Activated CD8-positive, alpha-beta T cell treated with anti-CD3 and anti-CD28 coated beads for 36 hours (primary cell): ENCODE results near the gene TMEM242. TPM values are rescaled to one million over a fixed set of nuclear protein-coding genes. Genes with fewer than 3 reads are reported as not detected.

Source experiments
- ATAC-seq: fragments of 200-7000 bp; cut with Tn5 transposase; one replicate; pipeline ENCODE4 v1.10.0; 2021; ENCODE audit warnings: mild to moderate bottlenecking, moderate library complexity
- CTCF ChIA-PET: fragments of 350-600 bp; sonication (Branson Sonifier 250); formaldehyde crosslinking; loops from one replicate; lab custom pipeline; 2021; ENCODE audit warnings: antibody characterized with exemption; lab: Charles Lee
- POLR2A ChIA-PET: fragments of 350-600 bp; sonication (Branson Sonifier 250); formaldehyde crosslinking; loops from one replicate; lab custom pipeline; 2021; ENCODE audit warnings: antibody characterized with exemption; lab: Charles Lee
- DNase-seq: peaks from one replicate; pipeline ENCODE4 v3.0.0-alpha.2; 2020
- H3K27ac Mint-ChIP-seq: one replicate; pipeline ENCODE4 v1.8.0; 2021; ENCODE audit warnings: mild to moderate bottlenecking, mixed read lengths
- H3K27me3 Mint-ChIP-seq: one replicate; pipeline ENCODE4 v1.8.0; 2021; ENCODE audit warnings: mixed read lengths
- H3K36me3 Mint-ChIP-seq: one replicate; pipeline ENCODE4 v1.8.0; 2021; ENCODE audit warnings: low read depth, mixed read lengths
- H3K4me1 Mint-ChIP-seq: one replicate; pipeline ENCODE4 v1.8.0; 2021; ENCODE audit warnings: low read depth, mixed read lengths
- H3K4me3 Mint-ChIP-seq: one replicate; pipeline ENCODE4 v1.8.0; 2021; ENCODE audit warnings: mild to moderate bottlenecking, moderate library complexity, mixed read lengths
- H3K9me3 Mint-ChIP-seq: one replicate; pipeline ENCODE4 v1.8.0; 2021; ENCODE audit warnings: mixed read lengths
- intact Hi-C: fragments of 100-400 bp; cut with micrococcal nuclease; formaldehyde crosslinking; loops from one replicate; pipeline ENCODE4 v1.10.0; 2022
- total RNA-seq, 2 experiments: library from RNA; stranded (reverse); gene quantifications; one replicate each; pipeline ENCODE4 v1.2.3, GENCODE V29; 2021
- TF ChIP-seq, protein P1 (sequence below): fragments of 200-600 bp; IDR thresholded peaks from one replicate; pipeline ENCODE4 v1.8.0; 2022; ENCODE audit warnings: antibody characterized with exemption, mild to moderate bottlenecking

TMEM242 gene
- total RNA-seq, 2 experiments from 2014 or later, result 7.8 to 8.0 TPM

DNA sequence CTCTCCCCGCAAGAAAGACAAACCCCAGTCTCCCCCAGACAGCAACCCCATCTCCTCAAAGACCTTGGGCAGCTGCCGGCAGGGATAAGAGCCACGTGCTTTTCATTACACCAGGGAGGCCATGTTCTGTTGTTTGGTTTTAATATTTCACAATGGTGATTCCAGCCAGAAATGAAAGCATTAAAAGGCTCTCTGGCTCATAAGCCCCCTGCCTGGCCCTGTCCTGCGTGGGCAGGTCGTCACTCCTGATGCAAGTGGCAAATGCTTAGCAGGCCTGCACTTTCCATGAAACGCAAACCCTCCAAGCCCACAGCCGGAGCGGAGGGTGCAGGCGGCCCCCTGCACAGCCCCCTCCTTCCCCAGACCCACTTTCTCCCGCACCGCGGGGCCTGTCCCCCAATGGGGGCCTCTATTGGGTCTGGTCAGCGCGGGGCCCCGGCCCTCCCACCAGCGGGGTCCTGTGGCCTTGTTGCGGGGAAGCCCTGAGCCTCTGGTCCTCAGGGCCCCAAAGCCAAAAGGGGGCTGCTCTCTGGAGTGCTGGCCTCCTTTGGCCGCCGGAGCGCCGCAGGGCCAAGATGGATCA, 77.2 kb downstream of the TMEM242 start:
- H3K9me3 Mint-ChIP-seq, result peaks cover 6% of the 10 kb centered on the region
- POLR2A ChIA-PET, result no interaction called here
- DNase-seq, result no peak
- H3K36me3 Mint-ChIP-seq, result no peaks in the 10 kb centered on the region
- intact Hi-C loops, result no loop called here
- no peak for ATAC-seq
- H3K4me1 Mint-ChIP-seq, result no peaks in the 10 kb centered on the region
- CTCF ChIA-PET, result interaction anchor here (2.7 kb wide), 1 partner anchor 10 kb away, joined by 12 read pairs; no protein-coding TSS in a partner anchor
- TF ChIP-seq, protein P1, sequence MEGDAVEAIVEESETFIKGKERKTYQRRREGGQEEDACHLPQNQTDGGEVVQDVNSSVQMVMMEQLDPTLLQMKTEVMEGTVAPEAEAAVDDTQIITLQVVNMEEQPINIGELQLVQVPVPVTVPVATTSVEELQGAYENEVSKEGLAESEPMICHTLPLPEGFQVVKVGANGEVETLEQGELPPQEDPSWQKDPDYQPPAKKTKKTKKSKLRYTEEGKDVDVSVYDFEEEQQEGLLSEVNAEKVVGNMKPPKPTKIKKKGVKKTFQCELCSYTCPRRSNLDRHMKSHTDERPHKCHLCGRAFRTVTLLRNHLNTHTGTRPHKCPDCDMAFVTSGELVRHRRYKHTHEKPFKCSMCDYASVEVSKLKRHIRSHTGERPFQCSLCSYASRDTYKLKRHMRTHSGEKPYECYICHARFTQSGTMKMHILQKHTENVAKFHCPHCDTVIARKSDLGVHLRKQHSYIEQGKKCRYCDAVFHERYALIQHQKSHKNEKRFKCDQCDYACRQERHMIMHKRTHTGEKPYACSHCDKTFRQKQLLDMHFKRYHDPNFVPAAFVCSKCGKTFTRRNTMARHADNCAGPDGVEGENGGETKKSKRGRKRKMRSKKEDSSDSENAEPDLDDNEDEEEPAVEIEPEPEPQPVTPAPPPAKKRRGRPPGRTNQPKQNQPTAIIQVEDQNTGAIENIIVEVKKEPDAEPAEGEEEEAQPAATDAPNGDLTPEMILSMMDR, result no peak
- no peak overlapping the region for H3K27ac Mint-ChIP-seq
- H3K27me3 Mint-ChIP-seq, result peaks cover 4% of the 10 kb centered on the region
- no peak overlapping the region for H3K4me3 Mint-ChIP-seq

DNA sequence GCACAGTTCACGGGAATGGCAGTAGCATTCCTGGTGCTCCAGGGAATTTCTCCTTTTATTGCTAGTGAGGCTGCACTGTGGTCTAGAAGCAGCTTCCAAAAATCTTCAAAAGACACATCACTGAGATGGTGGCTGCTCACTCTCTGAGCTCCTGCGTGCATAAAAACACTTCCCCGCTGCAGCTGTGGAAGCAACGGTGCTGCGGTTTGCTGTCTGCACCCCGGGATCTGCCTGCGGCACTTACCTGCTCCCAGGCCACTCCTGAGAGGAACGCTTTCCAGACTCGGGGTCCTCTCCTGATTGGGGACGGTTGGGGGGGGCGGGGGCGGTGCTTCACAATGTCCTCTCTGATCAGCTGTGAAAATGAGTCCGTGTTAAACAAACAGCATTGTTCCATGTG, 77.9 kb downstream of the TMEM242 start:
- ATAC-seq (no peak), DNase-seq (no peak)
- POLR2A ChIA-PET, result interaction anchor here (0.5 kb wide), 1 partner anchor 659 kb away, joined by 3 read pairs; no protein-coding TSS in a partner anchor
- Mint-ChIP-seq H3K9me3 (peaks cover 6% of the 10 kb centered on the region), H3K27ac (no peak overlapping the region), H3K4me3 (no peak overlapping the region), H3K36me3 (no peaks in the 10 kb centered on the region), H3K4me1 (no peaks in the 10 kb centered on the region), H3K27me3 (peaks cover 1% of the 10 kb centered on the region)
- intact Hi-C loops, result no loop called here
- CTCF ChIA-PET, result interaction anchor here (2.7 kb wide), 1 partner anchor 9 kb away, joined by 12 read pairs; no protein-coding TSS in a partner anchor
- TF ChIP-seq, protein P1, result no peak

DNA sequence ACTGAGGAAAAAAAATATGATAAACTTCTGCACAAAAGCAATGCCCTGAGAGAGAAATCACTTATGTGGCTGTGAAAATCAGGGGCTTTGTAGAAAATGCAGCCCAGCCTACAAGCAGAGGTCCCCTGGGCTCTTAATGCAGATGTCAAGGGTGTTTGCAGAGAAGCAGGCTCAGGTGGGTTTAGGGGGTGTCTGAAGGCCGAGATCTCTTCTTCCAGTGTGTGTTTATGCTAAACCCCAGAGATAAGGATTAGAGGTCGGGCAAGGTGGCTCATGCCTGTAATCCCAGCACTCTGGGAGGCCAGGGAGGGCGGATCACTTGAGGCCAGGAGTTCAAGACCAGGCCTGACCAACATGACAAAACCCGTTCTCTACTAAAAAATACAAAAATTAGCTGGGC, 78.5 kb downstream of the TMEM242 start:
- TF ChIP-seq, protein P1, result no peak
- Mint-ChIP-seq H3K4me1 (no peaks in the 10 kb centered on the region), H3K4me3 (no peak overlapping the region), H3K9me3 (peaks cover 6% of the 10 kb centered on the region), H3K27ac (no peak overlapping the region), H3K27me3 (peaks cover 1% of the 10 kb centered on the region), H3K36me3 (no peaks in the 10 kb centered on the region)
- CTCF ChIA-PET, result interaction anchor here (1.2 to 2.7 kb wide), 2 partner anchors 9 to 30 kb away, joined by 3 to 12 read pairs; no protein-coding TSS in a partner anchor
- DNase-seq (no peak), ATAC-seq (no peak)
- POLR2A ChIA-PET, result no interaction called here
- intact Hi-C loops, result no loop called here

DNA sequence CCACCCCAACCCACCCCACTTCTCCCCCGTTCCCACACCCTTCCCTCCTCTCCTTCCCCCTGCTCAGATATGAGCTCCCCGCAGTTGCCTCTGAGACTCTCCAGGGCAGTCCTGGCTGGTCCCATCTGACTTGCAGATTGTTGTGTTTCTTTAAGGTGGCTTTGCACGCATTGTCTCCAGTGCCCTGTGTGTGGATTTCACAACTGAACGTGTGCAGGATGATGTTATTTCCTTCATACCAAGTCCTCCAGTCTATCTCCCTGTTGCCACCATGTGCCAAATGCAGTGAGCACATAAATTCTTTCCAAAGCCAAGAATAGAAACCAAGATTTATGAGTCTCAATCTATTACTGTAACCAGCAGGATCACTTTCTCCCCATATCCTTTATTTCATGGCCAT, 79.1 kb downstream of the TMEM242 start:
- Mint-ChIP-seq H3K27ac (no peak overlapping the region), H3K4me1 (no peaks in the 10 kb centered on the region), H3K27me3 (peaks cover 1% of the 10 kb centered on the region), H3K4me3 (no peak overlapping the region), H3K9me3 (peaks cover 6% of the 10 kb centered on the region), H3K36me3 (no peaks in the 10 kb centered on the region)
- no peak for DNase-seq
- TF ChIP-seq, protein P1, result no peak
- ChIA-PET POLR2A (no interaction called here), CTCF (interaction anchor here (0.7 to 2.7 kb wide), 3 partner anchors 8 to 31 kb away, joined by 3 to 12 read pairs (median 3); no protein-coding TSS in a partner anchor)
- intact Hi-C loops, result no loop called here
- ATAC-seq, result no peak

DNA sequence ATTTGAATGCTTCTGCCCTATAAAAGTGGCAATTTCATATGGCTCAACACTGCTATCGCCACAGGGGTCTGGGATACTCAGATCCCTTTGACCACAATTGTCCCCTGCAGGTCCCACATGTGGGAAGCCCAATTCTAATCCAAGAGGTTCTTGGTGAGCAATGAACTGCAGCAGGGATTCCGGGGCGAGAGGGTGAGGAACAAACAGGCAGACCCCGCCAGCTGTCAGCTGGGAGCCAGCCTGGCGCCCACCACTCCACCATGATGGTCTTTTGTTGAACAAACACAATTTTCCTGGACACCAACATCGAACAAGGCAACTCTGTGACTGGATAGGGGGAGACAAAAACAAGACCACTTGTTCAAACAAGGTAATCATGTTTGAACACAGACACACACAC, 80.5 kb downstream of the TMEM242 start:
- H3K27ac Mint-ChIP-seq, result no peak overlapping the region
- H3K4me1 Mint-ChIP-seq, result no peaks in the 10 kb centered on the region
- peaks cover 5% of the 10 kb centered on the region for H3K27me3 Mint-ChIP-seq
- ChIA-PET CTCF (no interaction called here), POLR2A (no interaction called here)
- intact Hi-C loops, result no loop called here
- TF ChIP-seq, protein P1, result no peak
- DNase-seq (no peak), ATAC-seq (no peak)
- no peak overlapping the region for H3K4me3 Mint-ChIP-seq
- H3K36me3 Mint-ChIP-seq, result no peaks in the 10 kb centered on the region
- no peaks in the 10 kb centered on the region for H3K9me3 Mint-ChIP-seq
